Liver (tissue), 9 donors: ENCODE measurements around the gene WBP2. TPM values are rescaled to one million over a fixed set of nuclear protein-coding genes. Genes with fewer than 3 reads are reported as not detected.

ENCODE experiments used
- DNase-seq: peaks from one replicate; pipeline ENCODE4 v3.0.0-alpha.2; 2017; ENCODE audit warnings: low spot score
- H3K27ac ChIP-seq, 2 donors: one replicate each; pipeline ENCODE4 v1.7.0; 2013; ENCODE audit warnings: inconsistent platforms in 2 of 2, low read length in 2 of 2, control low read depth in 1 of 2, low read depth in 1 of 2, mild to moderate bottlenecking in 1 of 2
- H3K27me3 ChIP-seq, 4 donors: one replicate each; pipeline versions ENCODE4 v1.6.1 to v1.7.0; 2013; ENCODE audit warnings: low read length in 3 of 4, inconsistent platforms in 1 of 4, mild to moderate bottlenecking in 1 of 4, moderate library complexity in 1 of 4; ENCODE audit not compliant: control insufficient read depth in 4 of 4, insufficient read depth in 4 of 4
- H3K36me3 ChIP-seq, 4 donors: one replicate each; pipeline versions ENCODE4 v1.6.1 to v1.7.0; 2013; ENCODE audit warnings: low read length in 3 of 4, mild to moderate bottlenecking in 3 of 4, low read depth in 1 of 4, moderate library complexity in 1 of 4; ENCODE audit not compliant: control insufficient read depth in 4 of 4, insufficient read depth in 3 of 4
- H3K4me1 ChIP-seq, 4 donors: one replicate each; pipeline versions ENCODE4 v1.6.1 to v1.7.0; 2013; ENCODE audit warnings: low read length in 3 of 4, mild to moderate bottlenecking in 3 of 4, moderate library complexity in 1 of 4; ENCODE audit not compliant: control insufficient read depth in 4 of 4, insufficient read depth in 4 of 4
- H3K4me3 ChIP-seq, 3 donors: one replicate each; pipeline versions ENCODE4 v1.6.1 to v1.7.0; 2013; ENCODE audit warnings: low read length in 3 of 3, control low read depth in 1 of 3, low read depth in 1 of 3, mild to moderate bottlenecking in 1 of 3
- H3K9ac ChIP-seq, 2 donors: one replicate each; pipeline ENCODE4 v1.7.0; 2013; ENCODE audit warnings: low read length in 2 of 2, mild to moderate bottlenecking in 2 of 2, moderate library complexity in 2 of 2, control low read depth in 1 of 2, low read depth in 1 of 2
- H3K9me3 ChIP-seq, 4 donors: one replicate each; pipeline versions ENCODE4 v1.6.1 to v1.7.0; 2013; ENCODE audit warnings: low read length in 3 of 4; ENCODE audit not compliant: control insufficient read depth in 4 of 4
- FOXA2 ChIP-seq: IDR thresholded peaks from 2 replicates; pipeline ENCODE4 v1.6.1; 2016; ENCODE audit warnings: antibody characterized with exemption
- NR2F2 ChIP-seq: IDR thresholded peaks from 2 replicates; pipeline ENCODE4 v1.6.1; 2016; ENCODE audit warnings: antibody characterized with exemption
- RAD21 ChIP-seq, 2 donors: IDR thresholded peaks; 2 replicates each; pipeline ENCODE4 v1.6.1; 2016; ENCODE audit warnings: antibody characterized with exemption in 2 of 2, mild to moderate bottlenecking in 2 of 2
- SP1 ChIP-seq: IDR thresholded peaks from 2 replicates; pipeline ENCODE4 v1.6.1; 2018; ENCODE audit warnings: antibody characterized with exemption, mild to moderate bottlenecking
- TAF1 ChIP-seq: conservative IDR thresholded peaks from 2 replicates; pipeline ENCODE4 v1.6.1; 2016; ENCODE audit warnings: antibody characterized with exemption, mild to moderate bottlenecking
- YY1 ChIP-seq: IDR thresholded peaks from 2 replicates; pipeline ENCODE4 v1.6.1; 2016; ENCODE audit warnings: antibody characterized with exemption, mild to moderate bottlenecking
- WGBS: extraction: QIAGEN DNeasy Blood & Tissue Kit; methylation state at CpG from one replicate; pipeline ENCODE4 v1.1.7; 2013; 5-methylcytosine and 5-hydroxymethylcytosine counted together
- polyA plus RNA-seq, 2 donors: library from polyadenylated mRNA; stranded (reverse) in 1 of 2; unstranded in 1 of 2; fragments of 200-250 nt in 1 of 2; fragments of >200 nt in 1 of 2; fragmentation: Nextera tagmentation in 1 of 2; extraction: Ambion mirVana in 1 of 2; gene quantifications; one replicate each; pipeline versions ENCODE4 v1.2.1 to v1.2.3, GENCODE V29; 2013 to 2015
- total RNA-seq, 2 donors: library from RNA; depleted of rRNA; stranded (reverse); fragments of >200 nt; gene quantifications; one replicate each; pipeline ENCODE4 v1.2.3, GENCODE V29; 2014
- TF ChIP-seq, protein P1 (sequence below): IDR thresholded peaks from 2 replicates; pipeline ENCODE4 v1.6.1; 2016; ENCODE audit warnings: antibody characterized with exemption
- TF ChIP-seq, protein P2 (sequence below): fragments of 150-350 bp; IDR thresholded peaks from 2 replicates; pipeline ENCODE4 v1.5.1; 2017; ENCODE audit warnings: improper control_type of control experiment, low read depth, low read length; ENCODE audit not compliant: missing input control
- TF ChIP-seq, protein P3 (sequence below): IDR thresholded peaks from 2 replicates; pipeline ENCODE4 v1.6.1; 2016; ENCODE audit warnings: antibody characterized with exemption
- donor health status: healthy.
- donor health status: healthy.
- donor health status: healthy.
- donor health status: healthy.
- donor health status: healthy.

The WBP2 gene
- total and polyA plus RNA-seq, 4 donors, result 29.0 to 99.4 (median 51.6) TPM

DNA sequence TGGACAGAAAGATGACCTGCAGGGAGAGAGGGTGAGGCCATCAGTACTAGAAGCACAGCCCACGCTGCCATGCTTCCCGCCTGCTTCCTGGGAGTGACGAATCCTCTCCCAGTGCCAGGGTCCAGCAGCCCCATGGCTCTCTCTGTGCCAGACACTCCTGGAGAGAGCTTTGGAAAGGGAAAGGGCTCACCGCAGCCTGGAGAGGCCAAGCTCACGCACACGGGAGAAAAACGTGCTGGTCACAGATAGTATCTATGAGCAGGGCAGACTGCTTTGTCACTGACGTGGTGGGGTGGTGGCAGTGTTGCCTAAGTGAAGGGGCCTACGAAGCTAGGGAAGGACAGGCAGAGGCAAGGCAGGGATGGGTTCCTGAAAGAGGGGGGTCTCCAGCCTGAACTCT is 5.4 kb downstream of the WBP2 start:
- WGBS, result 88% methylated on average over 9 of the region's 9 CpGs
- Histone ChIP-seq H3K9me3 (no peaks in the 10 kb centered on the region), H3K4me1 (peaks cover 2 to 54% (median 35%) of the 10 kb centered on the region in 4 donors), H3K4me3 (no peak overlapping the region), H3K36me3 (peaks cover 25 to 46% (median 39%) of the 10 kb centered on the region in 4 donors), H3K27me3 (no peaks in the 10 kb centered on the region), H3K27ac (peak overlapping the region; percentile 3 to 11), H3K9ac (no peak overlapping the region)
- TF ChIP-seq SP1 (no peak), TAF1 (no peak)
- TF ChIP-seq, protein P1, sequence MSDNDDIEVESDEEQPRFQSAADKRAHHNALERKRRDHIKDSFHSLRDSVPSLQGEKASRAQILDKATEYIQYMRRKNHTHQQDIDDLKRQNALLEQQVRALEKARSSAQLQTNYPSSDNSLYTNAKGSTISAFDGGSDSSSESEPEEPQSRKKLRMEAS, result no peak
- DNase-seq, result peak; percentile 68

DNA sequence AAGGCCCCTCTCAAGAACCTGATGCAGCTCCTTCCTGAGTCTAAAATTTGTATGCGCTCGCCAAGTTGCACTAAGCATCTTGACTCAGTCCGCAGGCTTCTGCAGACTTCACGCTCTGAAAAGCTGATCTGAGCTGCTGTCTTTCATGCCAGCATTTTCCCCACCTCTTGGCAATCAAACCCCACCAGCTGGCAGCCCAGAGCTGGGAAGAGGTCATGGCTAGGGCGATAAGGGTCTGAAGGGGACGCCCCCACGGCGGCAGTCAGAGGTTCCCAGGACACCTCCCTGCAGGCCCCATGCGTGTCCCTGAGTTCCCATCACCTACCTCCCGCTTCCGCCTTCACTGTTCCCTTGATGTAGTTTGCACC is 5.9 kb downstream of the WBP2 start:
- Histone ChIP-seq H3K4me1 (peaks cover 2 to 53% (median 35%) of the 10 kb centered on the region in 4 donors), H3K4me3 (no peak overlapping the region), H3K27ac (peak overlapping the region; percentile 12 to 45), H3K9ac (no peak overlapping the region), H3K9me3 (no peaks in the 10 kb centered on the region), H3K36me3 (peaks cover 25 to 46% (median 39%) of the 10 kb centered on the region in 4 donors), H3K27me3 (no peaks in the 10 kb centered on the region)
- WGBS, result 85% methylated on average over 11 of the region's 11 CpGs
- DNase-seq, result peak; percentile 74
- TF ChIP-seq TAF1, result no peak
- TF ChIP-seq, protein P2, sequence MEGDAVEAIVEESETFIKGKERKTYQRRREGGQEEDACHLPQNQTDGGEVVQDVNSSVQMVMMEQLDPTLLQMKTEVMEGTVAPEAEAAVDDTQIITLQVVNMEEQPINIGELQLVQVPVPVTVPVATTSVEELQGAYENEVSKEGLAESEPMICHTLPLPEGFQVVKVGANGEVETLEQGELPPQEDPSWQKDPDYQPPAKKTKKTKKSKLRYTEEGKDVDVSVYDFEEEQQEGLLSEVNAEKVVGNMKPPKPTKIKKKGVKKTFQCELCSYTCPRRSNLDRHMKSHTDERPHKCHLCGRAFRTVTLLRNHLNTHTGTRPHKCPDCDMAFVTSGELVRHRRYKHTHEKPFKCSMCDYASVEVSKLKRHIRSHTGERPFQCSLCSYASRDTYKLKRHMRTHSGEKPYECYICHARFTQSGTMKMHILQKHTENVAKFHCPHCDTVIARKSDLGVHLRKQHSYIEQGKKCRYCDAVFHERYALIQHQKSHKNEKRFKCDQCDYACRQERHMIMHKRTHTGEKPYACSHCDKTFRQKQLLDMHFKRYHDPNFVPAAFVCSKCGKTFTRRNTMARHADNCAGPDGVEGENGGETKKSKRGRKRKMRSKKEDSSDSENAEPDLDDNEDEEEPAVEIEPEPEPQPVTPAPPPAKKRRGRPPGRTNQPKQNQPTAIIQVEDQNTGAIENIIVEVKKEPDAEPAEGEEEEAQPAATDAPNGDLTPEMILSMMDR, result no peak
- TF ChIP-seq FOXA2, result no peak

DNA sequence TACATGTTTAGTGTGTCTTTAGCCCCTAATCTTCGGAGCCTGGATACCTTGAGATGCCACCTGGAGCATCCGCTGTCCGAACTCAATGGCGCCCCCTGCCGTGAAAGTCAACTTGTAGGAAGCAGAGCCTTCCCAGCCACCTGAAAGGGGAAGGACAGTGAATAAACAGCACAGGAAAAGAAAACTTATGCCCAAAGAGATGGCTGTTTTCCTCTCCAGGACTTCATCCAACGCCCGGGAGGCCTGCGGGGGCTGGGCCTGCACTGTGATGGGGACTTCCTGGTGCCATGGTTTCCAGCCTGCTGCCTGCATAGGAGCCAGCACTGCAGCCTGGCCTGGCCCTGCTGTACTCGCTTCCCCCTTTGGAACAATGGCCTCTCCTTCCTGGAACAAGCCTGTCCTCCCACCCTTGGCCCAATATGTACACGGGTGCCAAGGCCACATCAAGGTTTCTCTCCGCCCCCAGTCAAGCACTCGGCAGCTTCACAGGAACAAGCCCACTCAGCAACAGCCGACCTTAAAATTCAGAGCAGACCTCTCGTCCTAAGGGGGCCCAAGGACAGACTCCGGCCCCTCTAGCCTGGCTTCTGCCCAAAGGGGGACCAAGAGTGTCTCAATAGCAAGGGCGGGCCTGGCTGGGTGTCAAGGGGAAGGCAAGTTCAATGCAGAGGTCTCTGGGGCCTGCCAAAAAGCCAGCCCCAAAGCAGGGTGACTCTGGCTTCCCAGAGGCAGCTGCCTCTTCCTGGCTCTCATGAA is 6.4 kb downstream of the WBP2 start:
- Histone ChIP-seq H3K9ac (no peak overlapping the region), H3K4me1 (peaks cover 2 to 48% (median 32%) of the 10 kb centered on the region in 4 donors), H3K4me3 (no peak overlapping the region), H3K27ac (peak overlapping the region; percentile 12 to 45), H3K9me3 (no peaks in the 10 kb centered on the region), H3K27me3 (no peaks in the 10 kb centered on the region), H3K36me3 (peaks cover 25 to 46% (median 39%) of the 10 kb centered on the region in 4 donors)
- peak; percentile 46 for TF ChIP-seq YY1
- TF ChIP-seq SP1, result peak; percentile 47
- TF ChIP-seq, protein P2, result peak; percentile 50
- TF ChIP-seq RAD21 (IDR thresholded peaks at IDR 0.05), result peak; percentile 31 to 64
- peak; percentile 85 for TF ChIP-seq NR2F2
- TF ChIP-seq, protein P3, sequence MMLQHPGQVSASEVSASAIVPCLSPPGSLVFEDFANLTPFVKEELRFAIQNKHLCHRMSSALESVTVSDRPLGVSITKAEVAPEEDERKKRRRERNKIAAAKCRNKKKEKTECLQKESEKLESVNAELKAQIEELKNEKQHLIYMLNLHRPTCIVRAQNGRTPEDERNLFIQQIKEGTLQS, result no peak
- WGBS, result 53% methylated on average over 16 of the region's 16 CpGs
- DNase-seq, result peak; percentile 90
